Skeletal muscle tissue (tissue), 4 donors: ENCODE data around the gene TPSAB1. TPM values are rescaled to one million over a fixed set of nuclear protein-coding genes. Genes with fewer than 3 reads are reported as not detected.

Experiments
- H3K27ac ChIP-seq: one replicate; pipeline ENCODE4 v1.7.0; 2013; ENCODE audit warnings: mild to moderate bottlenecking, low read depth, low read length, inconsistent platforms
- H3K27me3 ChIP-seq, 3 donors: one replicate each; pipeline ENCODE4 v1.7.0; 2013; ENCODE audit warnings: low read length in 3 of 3; ENCODE audit not compliant: control insufficient read depth in 3 of 3, insufficient read depth in 3 of 3
- H3K36me3 ChIP-seq, 3 donors: one replicate each; pipeline ENCODE4 v1.7.0; 2013; ENCODE audit warnings: low read length in 3 of 3; ENCODE audit not compliant: control insufficient read depth in 3 of 3, insufficient read depth in 3 of 3
- H3K4me1 ChIP-seq, 3 donors: one replicate each; pipeline ENCODE4 v1.7.0; 2013; ENCODE audit warnings: low read length in 3 of 3, mild to moderate bottlenecking in 3 of 3; ENCODE audit not compliant: control insufficient read depth in 3 of 3, insufficient read depth in 3 of 3
- H3K4me3 ChIP-seq, 3 donors: one replicate each; pipeline ENCODE4 v1.7.0; 2013; ENCODE audit warnings: low read length in 3 of 3
- H3K9ac ChIP-seq, 3 donors: one replicate each; pipeline ENCODE4 v1.7.0; 2013; ENCODE audit warnings: low read length in 3 of 3, mild to moderate bottlenecking in 3 of 3, moderate library complexity in 2 of 3, low read depth in 1 of 3
- H3K9me3 ChIP-seq, 3 donors: one replicate each; pipeline ENCODE4 v1.7.0; 2013; ENCODE audit warnings: low read length in 3 of 3; ENCODE audit not compliant: control insufficient read depth in 3 of 3
- total RNA-seq: library from RNA; depleted of rRNA; stranded (reverse); fragments of >200 nt; gene quantifications from one replicate; pipeline ENCODE4 v1.2.3, GENCODE V29; 2014
- donor health status: Osteomylitis.

TPSAB1 gene
- total RNA-seq, 1 donor from 2014 or later: 1.0 TPM

DNA sequence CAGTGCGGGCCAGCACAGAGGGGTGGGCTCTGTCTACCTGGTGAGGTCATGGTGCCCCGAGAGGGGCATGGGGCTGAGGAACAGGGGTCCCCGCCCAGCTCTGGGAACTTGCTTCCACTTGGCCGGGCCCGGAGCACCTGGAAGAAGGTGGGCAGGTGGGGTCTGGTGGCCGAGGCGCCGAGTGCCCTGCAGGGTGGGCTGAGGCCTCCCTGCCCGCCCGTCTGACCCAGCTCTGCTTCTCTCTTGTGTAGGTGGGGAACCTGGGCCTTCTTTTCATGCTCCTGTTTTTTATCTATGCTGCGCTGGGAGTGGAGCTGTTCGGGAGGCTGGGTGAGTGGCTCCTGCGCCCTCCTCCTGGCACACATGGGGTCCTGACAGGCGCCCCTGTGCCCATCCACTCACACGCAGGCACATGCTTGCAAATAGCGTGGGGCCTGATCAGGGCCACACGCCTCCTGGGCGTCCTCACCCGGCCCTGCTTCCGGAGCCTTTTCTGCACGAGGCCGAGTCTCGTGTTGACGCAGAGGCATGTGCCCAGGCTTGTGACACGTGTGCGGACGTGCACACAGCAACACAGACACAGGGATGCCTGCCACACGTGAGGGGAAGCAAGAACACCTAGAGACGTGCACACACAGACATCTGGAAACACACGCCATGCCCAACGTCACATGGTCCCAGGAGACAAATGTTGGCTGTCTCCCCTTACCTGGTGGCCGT is 23.7 kb upstream of the TPSAB1 start:
- Histone ChIP-seq H3K27me3 (peaks cover 0 to 12% (median 8%) of the 10 kb centered on the region in 3 donors), H3K4me3 (no peak overlapping the region), H3K27ac (no peak overlapping the region), H3K36me3 (no peaks in the 10 kb centered on the region), H3K9me3 (no peaks in the 10 kb centered on the region), H3K4me1 (no peaks in the 10 kb centered on the region), H3K9ac (no peak overlapping the region)

DNA sequence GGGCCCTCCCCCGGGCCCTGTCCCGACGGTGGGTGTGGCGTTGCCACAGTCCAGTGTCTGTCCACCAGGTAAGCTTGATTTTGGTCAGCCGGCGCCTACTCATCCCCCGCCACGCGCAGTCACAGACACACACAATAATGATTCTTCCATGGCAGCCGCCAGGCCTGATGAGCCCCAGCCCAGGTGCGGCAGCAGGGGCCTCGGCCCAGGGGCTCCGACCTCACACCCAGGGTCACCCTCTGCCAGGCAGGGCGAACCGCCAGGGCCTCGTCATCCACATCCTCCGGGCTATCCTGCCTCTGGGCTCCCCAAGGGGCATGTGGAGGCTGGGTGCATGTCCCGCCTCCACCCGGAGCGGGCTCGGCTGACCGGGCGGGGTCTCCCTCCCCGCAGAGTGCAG is 23.0 kb upstream of the TPSAB1 start:
- no peaks in the 10 kb centered on the region for H3K36me3 ChIP-seq

DNA sequence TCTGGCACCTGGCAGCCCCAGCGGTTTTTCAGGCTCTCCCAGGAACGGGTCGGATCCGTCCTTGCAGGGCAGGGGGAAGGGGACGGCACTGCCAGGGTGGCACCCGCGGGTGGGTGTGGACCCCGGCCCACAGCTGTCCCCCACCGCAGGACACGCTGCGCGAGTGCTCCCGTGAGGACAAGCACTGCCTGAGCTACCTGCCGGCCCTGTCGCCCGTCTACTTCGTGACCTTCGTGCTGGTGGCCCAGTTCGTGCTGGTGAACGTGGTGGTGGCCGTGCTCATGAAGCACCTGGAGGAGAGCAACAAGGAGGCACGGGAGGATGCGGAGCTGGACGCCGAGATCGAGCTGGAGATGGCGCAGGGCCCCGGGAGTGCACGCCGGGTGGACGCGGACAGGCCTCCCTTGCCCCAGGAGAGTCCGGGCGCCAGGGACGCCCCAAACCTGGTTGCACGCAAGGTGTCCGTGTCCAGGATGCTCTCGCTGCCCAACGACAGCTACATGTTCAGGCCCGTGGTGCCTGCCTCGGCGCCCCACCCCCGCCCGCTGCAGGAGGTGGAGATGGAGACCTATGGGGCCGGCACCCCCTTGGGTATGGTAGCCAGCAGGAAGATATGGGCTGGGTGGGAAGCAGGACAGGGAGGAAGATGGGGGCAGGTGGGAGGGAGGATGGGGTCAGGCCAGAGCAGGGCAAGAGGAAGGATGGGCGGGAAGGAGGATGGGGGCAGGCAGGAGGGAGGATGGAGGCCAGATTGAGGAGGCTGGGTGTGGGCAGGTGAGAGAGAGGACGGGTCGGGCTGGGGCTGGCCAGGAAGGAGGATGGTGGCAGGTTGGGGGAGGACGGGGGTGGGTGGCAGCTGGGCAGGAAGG is 22.2 kb upstream of the TPSAB1 start:
- Histone ChIP-seq H3K9me3 (no peaks in the 10 kb centered on the region), H3K4me1 (no peaks in the 10 kb centered on the region), H3K9ac (no peak overlapping the region), H3K36me3 (no peaks in the 10 kb centered on the region), H3K27ac (no peak overlapping the region), H3K27me3 (peaks cover 6 to 14% (median 13%) of the 10 kb centered on the region in 3 donors), H3K4me3 (no peak overlapping the region)

More for the DNA sequence above, 23.0 kb upstream of the TPSAB1 start:
- Histone ChIP-seq H3K4me1 (no peaks in the 10 kb centered on the region), H3K9ac (no peak overlapping the region), H3K4me3 (no peak overlapping the region), H3K9me3 (no peaks in the 10 kb centered on the region), H3K27me3 (peaks cover 3 to 13% (median 10%) of the 10 kb centered on the region in 3 donors), H3K27ac (no peak overlapping the region)

DNA sequence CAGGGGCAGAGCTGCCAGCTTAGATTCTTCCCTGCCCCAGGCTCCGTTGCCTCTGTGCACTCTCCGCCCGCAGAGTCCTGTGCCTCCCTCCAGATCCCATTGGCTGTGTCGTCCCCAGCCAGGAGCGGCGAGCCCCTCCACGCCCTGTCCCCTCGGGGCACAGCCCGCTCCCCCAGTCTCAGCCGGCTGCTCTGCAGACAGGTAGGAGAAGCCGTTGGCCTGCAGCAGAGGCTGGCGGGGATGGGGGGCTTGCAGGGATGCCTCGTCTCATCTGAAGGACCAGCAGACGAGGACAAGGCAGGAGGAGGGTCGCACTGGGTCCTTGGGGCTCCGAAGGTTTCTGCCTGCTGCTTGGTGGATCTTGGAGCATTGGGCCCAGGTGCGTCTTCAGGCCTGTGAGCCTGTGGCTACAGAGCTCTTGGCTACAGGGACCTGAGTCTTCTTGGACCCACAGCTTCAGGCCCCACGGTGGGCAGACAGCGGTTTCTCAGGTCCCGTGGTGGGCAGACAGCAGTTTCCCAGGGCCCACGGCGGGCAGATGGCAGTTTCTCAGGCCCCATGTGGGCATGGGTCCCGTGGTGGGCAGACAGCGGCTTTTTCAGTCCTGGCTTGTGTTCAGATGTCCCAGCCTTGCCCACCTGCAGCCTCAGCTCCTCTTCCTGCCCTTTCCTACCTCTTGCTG is 21.4 kb upstream of the TPSAB1 start:
- Histone ChIP-seq H3K9me3 (no peaks in the 10 kb centered on the region), H3K27me3 (peaks cover 6 to 14% (median 13%) of the 10 kb centered on the region in 3 donors), H3K36me3 (no peaks in the 10 kb centered on the region), H3K27ac (no peak overlapping the region), H3K4me3 (no peak overlapping the region), H3K4me1 (no peaks in the 10 kb centered on the region), H3K9ac (no peak overlapping the region)

DNA sequence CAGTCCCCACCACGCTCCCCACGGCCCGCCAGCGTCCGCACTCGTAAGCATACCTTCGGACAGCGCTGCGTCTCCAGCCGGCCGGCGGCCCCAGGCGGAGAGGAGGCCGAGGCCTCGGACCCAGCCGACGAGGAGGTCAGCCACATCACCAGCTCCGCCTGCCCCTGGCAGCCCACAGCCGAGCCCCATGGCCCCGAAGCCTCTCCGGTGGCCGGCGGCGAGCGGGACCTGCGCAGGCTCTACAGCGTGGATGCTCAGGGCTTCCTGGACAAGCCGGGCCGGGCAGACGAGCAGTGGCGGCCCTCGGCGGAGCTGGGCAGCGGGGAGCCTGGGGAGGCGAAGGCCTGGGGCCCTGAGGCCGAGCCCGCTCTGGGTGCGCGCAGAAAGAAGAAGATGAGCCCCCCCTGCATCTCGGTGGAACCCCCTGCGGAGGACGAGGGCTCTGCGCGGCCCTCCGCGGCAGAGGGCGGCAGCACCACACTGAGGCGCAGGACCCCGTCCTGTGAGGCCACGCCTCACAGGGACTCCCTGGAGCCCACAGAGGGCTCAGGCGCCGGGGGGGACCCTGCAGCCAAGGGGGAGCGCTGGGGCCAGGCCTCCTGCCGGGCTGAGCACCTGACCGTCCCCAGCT is 20.3 kb upstream of the TPSAB1 start:
- no peak overlapping the region for H3K4me3 ChIP-seq
- H3K9ac ChIP-seq: no peak overlapping the region
- no peaks in the 10 kb centered on the region for H3K9me3 ChIP-seq
- no peaks in the 10 kb centered on the region for H3K4me1 ChIP-seq
- no peak overlapping the region for H3K27ac ChIP-seq
- no peaks in the 10 kb centered on the region for H3K36me3 ChIP-seq
- H3K27me3 ChIP-seq: peaks cover 6 to 14% (median 13%) of the 10 kb centered on the region in 3 donors

DNA sequence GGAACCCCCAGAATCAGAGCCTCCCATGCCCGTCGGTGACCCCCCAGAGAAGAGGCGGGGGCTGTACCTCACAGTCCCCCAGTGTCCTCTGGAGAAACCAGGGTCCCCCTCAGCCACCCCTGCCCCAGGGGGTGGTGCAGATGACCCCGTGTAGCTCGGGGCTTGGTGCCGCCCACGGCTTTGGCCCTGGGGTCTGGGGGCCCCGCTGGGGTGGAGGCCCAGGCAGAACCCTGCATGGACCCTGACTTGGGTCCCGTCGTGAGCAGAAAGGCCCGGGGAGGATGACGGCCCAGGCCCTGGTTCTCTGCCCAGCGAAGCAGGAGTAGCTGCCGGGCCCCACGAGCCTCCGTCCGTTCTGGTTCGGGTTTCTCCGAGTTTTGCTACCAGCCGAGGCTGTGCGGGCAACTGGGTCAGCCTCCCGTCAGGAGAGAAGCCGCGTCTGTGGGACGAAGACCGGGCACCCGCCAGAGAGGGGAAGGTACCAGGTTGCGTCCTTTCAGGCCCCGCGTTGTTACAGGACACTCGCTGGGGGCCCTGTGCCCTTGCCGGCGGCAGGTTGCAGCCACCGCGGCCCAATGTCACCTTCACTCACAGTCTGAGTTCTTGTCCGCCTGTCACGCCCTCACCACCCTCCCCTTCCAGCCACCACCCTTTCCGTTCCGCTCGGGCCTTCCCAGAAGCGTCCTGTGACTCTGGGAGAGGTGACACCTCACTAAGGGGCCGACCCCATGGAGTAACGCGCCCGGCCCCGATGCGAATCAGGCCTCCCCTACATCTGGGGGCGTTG is 19.5 kb upstream of the TPSAB1 start:
- Histone ChIP-seq H3K9ac (no peak overlapping the region), H3K4me3 (no peak overlapping the region), H3K9me3 (no peaks in the 10 kb centered on the region), H3K4me1 (no peaks in the 10 kb centered on the region), H3K27me3 (peaks cover 6 to 14% (median 13%) of the 10 kb centered on the region in 3 donors), H3K27ac (no peak overlapping the region), H3K36me3 (no peaks in the 10 kb centered on the region)

DNA sequence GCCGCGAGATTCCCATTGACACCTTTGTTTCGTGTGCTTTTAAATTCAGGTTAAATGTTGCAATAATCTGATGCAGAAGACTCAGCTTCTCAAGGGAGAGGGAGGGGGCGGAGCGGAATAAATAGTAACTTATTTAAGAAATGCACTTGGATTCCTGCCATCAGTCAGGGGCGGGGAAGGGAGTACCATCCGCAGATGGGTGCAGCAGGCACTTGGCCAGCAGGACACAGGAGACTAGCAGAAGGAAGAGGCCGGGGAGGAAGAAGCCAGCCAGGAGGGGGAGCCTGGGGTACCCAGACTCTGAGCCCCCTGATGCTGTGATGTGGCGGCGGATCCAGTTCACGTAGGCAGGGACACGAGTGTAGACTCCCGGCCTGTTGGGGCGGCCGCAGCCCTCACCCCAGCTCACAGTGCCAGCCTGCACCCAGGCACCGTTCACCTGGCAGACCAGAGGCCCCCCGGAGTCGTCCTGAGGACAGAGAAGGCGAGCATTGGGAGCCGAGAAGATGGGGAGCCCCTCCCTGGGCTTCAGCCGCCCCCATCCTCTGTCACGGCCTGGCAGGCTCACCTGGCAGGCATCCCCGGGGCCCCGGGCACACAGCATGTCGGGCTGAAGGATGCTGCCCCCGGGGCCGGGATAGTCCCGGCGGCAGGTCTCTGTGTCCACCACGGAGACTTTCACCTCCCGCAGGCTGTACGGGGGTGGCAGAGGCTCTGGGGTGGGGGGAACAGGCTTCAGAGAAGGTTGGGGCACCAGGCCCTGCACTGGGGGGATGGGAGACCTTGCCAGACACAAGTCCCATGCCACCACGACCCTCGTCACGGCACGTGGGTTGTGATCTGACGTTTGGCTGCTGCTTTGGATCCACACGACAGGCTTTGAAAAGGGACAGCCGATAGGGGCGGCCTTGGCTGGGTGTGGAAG is 18.6 kb upstream of the TPSAB1 start:
- Histone ChIP-seq H3K36me3 (no peaks in the 10 kb centered on the region), H3K27me3 (peaks cover 6 to 14% (median 13%) of the 10 kb centered on the region in 3 donors), H3K9me3 (no peaks in the 10 kb centered on the region), H3K4me1 (no peaks in the 10 kb centered on the region), H3K27ac (no peak overlapping the region), H3K9ac (no peak overlapping the region), H3K4me3 (no peak overlapping the region)

DNA sequence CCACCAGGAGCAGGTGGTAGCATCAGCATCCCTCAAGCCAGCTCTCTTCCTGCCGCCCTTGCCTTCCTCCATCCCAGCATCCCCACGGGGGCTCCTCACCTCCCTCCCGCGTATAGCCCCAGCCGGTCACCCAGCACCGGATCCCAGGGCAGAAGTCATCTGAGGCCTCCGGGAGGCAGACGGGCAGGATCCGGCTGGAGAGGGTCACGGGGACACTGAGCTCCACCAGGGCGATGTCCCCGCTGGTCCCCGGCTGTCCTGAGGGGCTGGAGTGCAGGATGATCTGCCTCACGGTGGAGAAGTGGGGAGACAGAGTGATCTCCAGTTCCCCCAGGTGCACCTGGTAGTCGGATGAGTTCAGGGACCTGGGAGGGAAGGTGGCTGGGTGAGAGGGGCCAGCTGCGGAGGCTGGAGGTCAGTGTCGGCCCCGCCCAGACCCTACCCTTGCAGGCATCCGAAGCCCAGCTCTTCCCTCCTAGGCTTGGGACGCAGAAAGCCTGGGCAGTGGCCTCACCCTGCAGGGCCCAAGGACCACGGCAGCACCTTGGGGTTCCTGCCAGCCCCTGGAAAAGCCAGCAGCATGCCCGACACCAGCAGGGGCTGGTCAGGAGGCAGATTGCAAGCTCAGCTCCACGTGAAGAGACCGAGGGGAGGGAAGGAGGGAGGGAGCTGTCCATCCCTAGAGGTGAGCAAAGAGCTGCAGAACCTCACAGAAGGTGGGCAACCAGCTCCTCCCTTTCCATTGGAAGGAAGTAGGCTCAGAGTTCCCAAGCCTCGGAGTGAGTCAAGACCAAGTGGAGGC is 17.8 kb upstream of the TPSAB1 start:
- no peaks in the 10 kb centered on the region for H3K36me3 ChIP-seq
- peaks cover 6 to 11% (median 10%) of the 10 kb centered on the region in 3 donors for H3K27me3 ChIP-seq
- H3K27ac ChIP-seq: no peak overlapping the region
- H3K4me3 ChIP-seq: no peak overlapping the region
- no peaks in the 10 kb centered on the region for H3K9me3 ChIP-seq
- no peak overlapping the region for H3K9ac ChIP-seq
- no peaks in the 10 kb centered on the region for H3K4me1 ChIP-seq
